H1 (cell line): ENCODE measurements around the gene ZNF592. TPM values are rescaled to one million over a fixed set of nuclear protein-coding genes. Genes with fewer than 3 reads are reported as not detected.

Experiments
- CTCF ChIA-PET: fragments of 300-600 bp; sonication (Branson Sonifier 250); formaldehyde crosslinking; loops from one replicate; lab custom pipeline; 2021; ENCODE audit not compliant: partially characterized antibody; lab: Charles Lee
- POLR2A ChIA-PET: fragments of 300-600 bp; sonication (Branson Sonifier 250); formaldehyde crosslinking; loops from one replicate; lab custom pipeline; 2021; ENCODE audit warnings: inconsistent platforms; ENCODE audit not compliant: partially characterized antibody; lab: Charles Lee
- DNase-seq, 2 experiments: peaks; one replicate each; pipeline versions ENCODE4 v3.0.0 to v3.0.0-alpha.2; 2010 to 2022; ENCODE audit warnings: low spot score in 2 of 2, low read depth in 1 of 2, mixed read lengths in 1 of 2
- FAIRE-seq: peaks from 2 replicates; lab custom pipeline; 2011; peaks lifted over from hg19 to GRCh38; lab: Jason Lieb, UNC
- H2AFZ ChIP-seq: 2 replicates; pipeline ENCODE4 v1.8.1; 2012; ENCODE audit warnings: low read length, inconsistent platforms
- H2AK5ac ChIP-seq: 2 replicates; pipeline ENCODE4 v1.6.1; 2013; ENCODE audit warnings: low read depth, low read length
- H2BK120ac ChIP-seq: replicated peaks from 2 replicates; pipeline ENCODE3; 2013; ENCODE audit warnings: low read depth, low read length, inconsistent platforms
- H2BK12ac ChIP-seq: 2 replicates; pipeline ENCODE4 v1.6.1; 2013; ENCODE audit warnings: low read depth, low read length
- H2BK15ac ChIP-seq: 2 replicates; pipeline ENCODE4 v1.6.1; 2013; ENCODE audit warnings: low read length
- H2BK20ac ChIP-seq: 2 replicates; pipeline ENCODE4 v1.6.1; 2013; ENCODE audit warnings: low read length
- H2BK5ac ChIP-seq: 2 replicates; pipeline ENCODE4 v1.6.1; 2013; ENCODE audit warnings: low read depth, low read length
- H3K14ac ChIP-seq: 2 replicates; pipeline ENCODE4 v1.6.1; 2013; ENCODE audit warnings: inconsistent platforms; ENCODE audit not compliant: insufficient read length
- H3K18ac ChIP-seq: 2 replicates; pipeline ENCODE4 v1.6.1; 2013; ENCODE audit warnings: low read length; ENCODE audit errors: extremely low read depth
- H3K23ac ChIP-seq: 2 replicates; pipeline ENCODE4 v1.6.1; 2013; ENCODE audit warnings: inconsistent platforms; ENCODE audit not compliant: insufficient read length
- H3K23me2 ChIP-seq: 2 replicates; pipeline ENCODE4 v1.6.1; 2013; ENCODE audit warnings: low read depth, low read length
- H3K27ac ChIP-seq: 2 replicates; pipeline ENCODE4 v1.6.1; 2011; ENCODE audit warnings: low read depth, low read length, inconsistent platforms
- H3K27me3 ChIP-seq, 4 experiments: replicated peaks in 1 of 4; 1 replicate in 1 of 4; 2 replicates in 3 of 4; pipeline versions ENCODE4 v1.6.1 to v1.8.1; 2011 to 2013; ENCODE audit warnings: low read length in 3 of 4, mild to moderate bottlenecking in 3 of 4, inconsistent platforms in 2 of 4, mixed read lengths in 2 of 4, moderate library complexity in 1 of 4; ENCODE audit not compliant: control insufficient read depth in 3 of 4, insufficient read depth in 3 of 4; ENCODE audit errors: extremely low read depth in 1 of 4
- H3K36me3 ChIP-seq, 4 experiments: 2 replicates each; pipeline versions ENCODE4 v1.6.1 to v1.8.1; 2011 to 2013; ENCODE audit warnings: mild to moderate bottlenecking in 4 of 4, low read length in 3 of 4, moderate library complexity in 2 of 4, control low read depth in 1 of 4, inconsistent platforms in 1 of 4; ENCODE audit not compliant: insufficient read depth in 4 of 4, control insufficient read depth in 2 of 4
- H3K4ac ChIP-seq: replicated peaks from 2 replicates; pipeline ENCODE3; 2013; ENCODE audit warnings: low read length, low read depth, mixed read lengths, inconsistent platforms; ENCODE audit not compliant: insufficient read length
- H3K4me1 ChIP-seq, 4 experiments: replicated peaks in 1 of 4; 1 replicate in 1 of 4; 2 replicates in 3 of 4; pipeline versions ENCODE4 v1.6.1 to v1.8.1; 2011 to 2013; ENCODE audit warnings: low read length in 3 of 4, inconsistent platforms in 2 of 4, mixed read lengths in 1 of 4; ENCODE audit not compliant: insufficient read depth in 4 of 4, control insufficient read depth in 3 of 4
- H3K4me2 ChIP-seq, 2 experiments: 2 replicates each; pipeline versions ENCODE4 v1.6.1 to v1.8.1; 2011 to 2013; ENCODE audit warnings: low read depth in 2 of 2, low read length in 2 of 2, control low read depth in 1 of 2, inconsistent platforms in 1 of 2, mild to moderate bottlenecking in 1 of 2; ENCODE audit not compliant: insufficient read depth in 1 of 2
- H3K4me3 ChIP-seq, 4 experiments: fragments of 200-600, 300-600 bp in 1 of 4; sonication (generic), shearing (Covaris generic), sonication (Bioruptor Twin) in 1 of 4; 2 replicates each; pipeline versions ENCODE4 v1.5.1 to v1.8.1; 2011 to 2016; ENCODE audit warnings: low read length in 4 of 4, low read depth in 3 of 4, control low read depth in 2 of 4, inconsistent platforms in 2 of 4, mild to moderate bottlenecking in 2 of 4, mixed read lengths in 1 of 4, moderate library complexity in 1 of 4; ENCODE audit not compliant: insufficient read depth in 2 of 4; ENCODE audit errors: extremely low read depth in 1 of 4
- H3K56ac ChIP-seq: replicated peaks from 2 replicates; pipeline ENCODE3; 2013; ENCODE audit warnings: low read depth, mild to moderate bottlenecking, mixed read lengths, low read length, inconsistent platforms; ENCODE audit not compliant: insufficient read length
- H3K79me1 ChIP-seq: 2 replicates; pipeline ENCODE4 v1.6.1; 2013; ENCODE audit warnings: low read depth, low read length, control low read depth
- H3K79me2 ChIP-seq, 2 experiments: 2 replicates each; pipeline versions ENCODE4 v1.6.1 to v1.8.1; 2012 to 2013; ENCODE audit warnings: low read length in 2 of 2, mild to moderate bottlenecking in 2 of 2, inconsistent platforms in 1 of 2; ENCODE audit not compliant: insufficient read depth in 2 of 2, control insufficient read depth in 1 of 2
- H3K9ac ChIP-seq, 4 experiments: replicated peaks in 1 of 4; 1 replicate in 1 of 4; 2 replicates in 3 of 4; pipeline versions ENCODE4 v1.6.1 to v1.8.1; 2011 to 2013; ENCODE audit warnings: low read depth in 3 of 4, low read length in 3 of 4, control low read depth in 2 of 4, mild to moderate bottlenecking in 2 of 4, moderate library complexity in 2 of 4, inconsistent platforms in 1 of 4; ENCODE audit errors: extremely low read depth in 1 of 4
- H3K9me3 ChIP-seq, 2 experiments: 2 replicates each; pipeline versions ENCODE4 v1.6.1 to v1.8.1; 2012 to 2013; ENCODE audit warnings: mild to moderate bottlenecking in 2 of 2, moderate library complexity in 2 of 2, control low read depth in 1 of 2, inconsistent platforms in 1 of 2, low read depth in 1 of 2, low read length in 1 of 2, mixed read lengths in 1 of 2; ENCODE audit not compliant: insufficient read depth in 2 of 2
- H4K20me1 ChIP-seq, 2 experiments: replicated peaks in 1 of 2; 2 replicates each; pipeline versions ENCODE3 to v1.8.1; 2011 to 2013; ENCODE audit warnings: inconsistent platforms in 2 of 2, low read length in 2 of 2, mild to moderate bottlenecking in 1 of 2; ENCODE audit not compliant: insufficient read depth in 2 of 2, control insufficient read depth in 1 of 2
- H4K5ac ChIP-seq: 2 replicates; pipeline ENCODE4 v1.6.1; 2013; ENCODE audit warnings: low read length, low read depth, mixed read lengths, inconsistent platforms; ENCODE audit not compliant: insufficient read length
- H4K8ac ChIP-seq: 2 replicates; pipeline ENCODE4 v1.8.0; 2013; ENCODE audit warnings: mild to moderate bottlenecking, moderate library complexity, low read length, inconsistent platforms; ENCODE audit not compliant: insufficient read depth; ENCODE audit errors: extremely low read depth
- H4K91ac ChIP-seq: replicated peaks from 2 replicates; pipeline ENCODE3; 2013; ENCODE audit warnings: low read length, mixed read lengths, inconsistent platforms; ENCODE audit not compliant: insufficient read length
- SIN3A ChIP-seq, 2 experiments: IDR thresholded peaks in 1 of 2; conservative IDR thresholded peaks in 1 of 2; 2 replicates each; pipeline ENCODE4 v1.6.1; 2011 to 2012; ENCODE audit warnings: low read length in 2 of 2, improper control_type of control experiment in 1 of 2, low read depth in 1 of 2, mild to moderate bottlenecking in 1 of 2
- WGBS, 2 experiments: shearing (Covaris generic) in 1 of 2; methylation state at CpG; one replicate each; pipeline versions ENCODE4 v1.1.6 to v1.1.7; 2013 to 2015; ENCODE audit warnings: low lambda C conversion rate in 2 of 2, mixed read lengths in 2 of 2, inconsistent platforms in 1 of 2, low coverage in 1 of 2, missing lambda C conversion rate in 1 of 2; ENCODE audit not compliant: insufficient replicate concordance in 2 of 2, insufficient coverage in 1 of 2, insufficient read length in 1 of 2; ENCODE audit errors: extremely low coverage in 1 of 2, missing lambda C conversion rate in 1 of 2; 5-methylcytosine and 5-hydroxymethylcytosine counted together
- polyA plus RNA-seq, 7 experiments: library from polyadenylated mRNA; depleted of rRNA in 3 of 7; stranded (reverse) in 5 of 7; unstranded in 2 of 7; fragments of >200 nt in 5 of 7; fragments of 200-250 nt in 2 of 7; gene quantifications; 1 replicate in 5 of 7; 2 replicates in 1 of 7; 4 replicates in 1 of 7; pipeline versions ENCODE4 v1.2.1 to v1.2.3, GENCODE V29; 2011 to 2013; ENCODE audit warnings: missing spikeins in 2 of 7, mixed read lengths in 2 of 7
- total RNA-seq: library from RNA; stranded (reverse); fragmentation: NEBNext Ultra II Directional; extraction: Animal tissue kit (Norgen Biotek cat#: 25700); gene quantifications from 2 replicates; pipeline ENCODE4 v1.2.1, GENCODE V29; 2021

Gene ZNF592
- total and polyA plus RNA-seq, 2 of the 8 experiments (the other 6 are each of a cell fraction or from before 2014, with no cell fraction given), result 14.2 to 33.0 TPM

DNA sequence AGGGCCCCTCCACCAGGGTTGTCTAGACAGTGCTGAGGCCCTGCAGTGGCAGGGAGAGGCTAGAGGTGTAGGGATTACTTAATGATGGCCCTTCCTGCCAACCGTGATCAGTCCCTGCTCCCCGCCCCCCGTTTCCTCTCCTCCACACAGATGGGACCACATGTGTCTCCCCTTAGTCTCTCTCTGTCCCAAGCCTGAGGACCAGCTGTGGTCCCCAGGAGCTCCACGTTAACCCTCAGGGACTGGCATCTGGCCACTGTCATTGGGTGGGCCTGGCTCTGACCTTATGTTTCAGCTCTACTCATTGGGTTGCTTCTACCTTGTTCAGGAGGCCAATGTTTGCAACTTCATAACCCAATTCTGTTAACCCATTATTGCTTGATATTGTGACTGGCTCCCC, 62.8 kb downstream of the ZNF592 start:
- Histone ChIP-seq H3K4me2 (no peak overlapping the region), H3K36me3 (no peaks in the 10 kb centered on the region; a peak in 1 of 8 replicates), H3K79me2 (no peaks in the 10 kb centered on the region), H3K79me1 (no peaks in the 10 kb centered on the region), H3K14ac (no peak overlapping the region), H2AK5ac (no peak overlapping the region), H3K4ac (no peak overlapping the region), H4K91ac (no peak overlapping the region), H3K23me2 (no peaks in the 10 kb centered on the region), H3K9ac (no peak overlapping the region), H2AFZ (no peak overlapping the region), H2BK15ac (no peak overlapping the region), H3K27me3 (no peaks in the 10 kb centered on the region; a peak in 1 of 7 replicates), H2BK5ac (no peak overlapping the region), H3K18ac (no peak overlapping the region), H3K9me3 (no peaks in the 10 kb centered on the region), H4K8ac (no peak overlapping the region), H3K4me1 (no peaks in the 10 kb centered on the region), H2BK20ac (no peak overlapping the region), H2BK12ac (no peak overlapping the region), H4K5ac (no peak overlapping the region), H3K27ac (no peak overlapping the region), H4K20me1 (no peaks in the 10 kb centered on the region), H3K56ac (no peak overlapping the region), H2BK120ac (no peak overlapping the region), H3K4me3 (no peak overlapping the region), H3K23ac (no peak overlapping the region)
- POLR2A ChIA-PET, result interaction anchor here (2.4 kb wide), 1 partner anchor 10 kb away, joined by 11 read pairs; no protein-coding TSS in a partner anchor
- no peak for FAIRE-seq
- no peak for DNase-seq
- CTCF ChIA-PET, result interaction anchor here (0.5 to 4.7 kb wide), 10 partner anchors 8 to 212 kb away, joined by 3 to 22 read pairs (median 4); partner anchors contain the start of gene ALPK3
- WGBS, 2 experiments, result 94% methylated on average over 4 of the region's 4 CpGs; no CpG with 5 or more reads in 1 of the 2 experiments
- no peak for TF ChIP-seq SIN3A (conservative IDR thresholded peaks at IDR 0.05 in 1 of 2, IDR thresholded peaks at IDR 0.05 in 1 of 2; ENCODE audit: low read depth in 1 of 2, low read length in 2 of 2)
